Measurements from ENCODE around the gene TMSB10.
"Not testable (repeated sequence)": the region's sequence is repeated elsewhere in the genome, so short reads cannot be mapped to it uniquely, and the experiment has no call there.

TMSB10 gene

DNA sequence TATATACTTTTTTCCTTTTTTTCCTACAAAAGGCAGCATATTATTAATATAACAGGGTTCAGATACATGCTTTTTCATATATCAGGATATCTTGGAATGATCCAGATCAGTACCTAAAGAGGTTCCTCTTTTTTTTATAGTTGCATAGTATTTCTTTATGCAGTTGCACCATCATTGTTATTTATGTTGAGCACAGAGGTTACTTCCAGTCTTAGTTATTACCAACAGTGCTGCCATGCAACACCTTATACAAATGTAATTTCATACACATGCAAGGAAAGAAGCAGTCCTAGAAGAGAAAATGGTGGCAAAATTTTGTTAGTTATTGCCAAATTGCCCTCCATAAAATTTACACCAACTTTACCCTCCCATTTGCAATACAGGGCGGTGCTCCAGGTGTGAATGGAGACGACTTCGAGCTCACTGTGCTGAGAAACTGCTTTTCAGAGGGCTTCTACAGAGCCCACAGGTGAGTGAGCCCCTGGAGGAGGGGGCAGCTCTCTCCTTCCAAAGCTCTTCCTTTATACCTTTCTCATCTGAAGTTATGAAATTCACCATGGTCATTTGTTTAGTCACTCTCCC, 35.5 kb downstream of the TMSB10 start:
- DNase-seq, result no peak

- no peak for DNase-seq
Observed at GRCh38 chr2:84942166-84942565, 36.7 kb downstream of the TMSB10 start.

DNA sequence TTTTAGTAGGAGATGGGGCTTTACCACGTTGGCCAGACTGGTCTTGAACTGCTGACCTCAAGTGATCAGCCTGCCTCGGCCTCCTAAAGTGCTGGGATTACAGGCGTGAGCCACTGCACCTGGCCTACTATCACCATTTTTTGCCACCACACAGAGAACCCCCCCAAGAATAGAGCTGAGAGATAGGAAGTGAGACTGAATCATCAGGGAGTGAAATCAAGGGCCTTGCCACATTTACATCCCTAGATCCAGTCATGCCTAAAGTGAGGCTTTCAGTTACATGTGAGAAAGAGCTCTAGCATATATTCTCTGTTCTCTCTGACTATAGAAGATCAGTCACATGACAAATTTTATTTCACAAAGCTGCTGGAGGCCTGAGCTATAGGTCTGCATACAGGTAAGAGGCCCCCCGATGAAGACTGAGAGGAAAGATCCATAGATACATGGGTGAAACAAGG, 37.5 kb downstream of the TMSB10 start:
- DNase-seq, result no peak

DNA sequence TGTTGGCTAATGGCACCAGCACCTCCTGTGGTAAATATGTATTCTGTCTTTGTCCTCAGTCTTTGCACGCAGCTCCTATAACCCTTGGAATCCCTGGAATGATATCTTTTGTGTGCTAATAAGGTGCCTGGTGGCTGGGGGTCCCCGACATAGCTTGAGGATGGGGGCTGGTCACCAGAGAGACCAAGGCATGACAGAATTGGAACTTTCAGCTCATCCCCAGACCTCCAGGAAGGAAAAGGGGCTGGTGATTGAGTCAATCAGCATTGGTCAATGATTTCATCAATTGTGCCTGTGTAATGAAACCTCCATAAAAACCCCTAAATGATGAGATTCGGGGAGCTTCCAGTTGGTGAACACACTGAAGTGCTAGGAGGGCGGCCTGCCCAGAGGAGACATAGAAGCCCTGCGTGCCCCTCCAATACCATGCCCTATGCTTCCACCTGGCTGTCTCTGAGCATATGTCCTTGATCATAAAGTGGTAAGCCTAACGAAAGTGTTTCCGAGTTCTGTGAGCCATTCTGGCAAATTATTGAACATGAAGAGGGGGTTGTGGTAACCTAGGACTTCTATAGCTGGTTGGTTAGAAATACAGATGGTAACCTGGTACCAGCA, 38.9 kb downstream of the TMSB10 start:
- DNase-seq, result no peak

DNA sequence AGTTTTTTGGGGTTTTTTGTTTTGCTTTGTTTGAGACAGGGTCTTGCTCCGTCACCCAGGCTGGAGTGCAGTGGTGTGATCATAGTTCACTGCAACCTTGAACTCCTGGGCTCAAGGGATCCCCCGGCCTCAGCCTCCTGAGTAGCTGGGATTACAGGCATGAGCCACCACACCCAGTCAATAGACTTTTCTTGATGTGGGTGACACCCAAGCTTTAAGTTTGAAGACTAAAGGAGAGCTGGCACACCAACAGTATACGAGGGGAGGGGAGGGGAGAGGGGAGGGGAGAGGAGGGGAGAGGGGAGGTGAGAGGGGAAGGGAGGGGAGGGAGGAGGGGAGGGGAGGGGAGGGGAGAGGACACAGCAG, 40.4 kb downstream of the TMSB10 start:
- DNase-seq, result not testable (repeated sequence)

GRCh38 chr2:84946204-84947009, 41.0 kb downstream of the TMSB10 start:
- no peak for DNase-seq

DNA sequence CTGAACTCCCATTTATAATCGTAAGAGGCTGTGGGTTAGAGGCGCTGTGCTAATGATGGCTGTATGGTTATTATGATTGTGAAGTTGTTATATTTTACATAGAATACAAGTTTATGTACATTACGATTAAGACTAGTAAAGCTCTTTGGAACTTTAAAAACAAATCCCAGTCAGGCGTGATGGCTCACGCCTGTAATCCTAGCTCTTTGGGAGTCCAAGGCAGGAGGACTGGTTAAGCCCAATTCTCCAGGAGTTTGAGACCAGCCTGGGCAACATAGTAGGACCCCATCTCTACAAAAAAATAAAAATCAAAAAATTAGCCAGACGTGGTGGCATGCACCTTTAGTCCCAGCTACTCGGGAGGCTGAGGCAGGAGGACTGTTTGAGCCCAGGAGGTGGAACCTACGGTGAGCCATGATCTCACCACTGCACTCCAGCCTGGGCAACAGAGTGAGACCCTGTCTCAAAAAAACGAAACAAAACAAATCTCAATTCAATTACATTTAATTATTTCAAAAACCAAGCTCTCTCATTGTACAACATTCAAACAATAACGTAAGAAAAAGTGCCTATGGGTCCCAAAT, 41.6 kb downstream of the TMSB10 start:
- no peak for DNase-seq

- DNase-seq, result no peak
Observed at GRCh38 chr2:84953535-84953934, 48.1 kb downstream of the TMSB10 start.

DNA sequence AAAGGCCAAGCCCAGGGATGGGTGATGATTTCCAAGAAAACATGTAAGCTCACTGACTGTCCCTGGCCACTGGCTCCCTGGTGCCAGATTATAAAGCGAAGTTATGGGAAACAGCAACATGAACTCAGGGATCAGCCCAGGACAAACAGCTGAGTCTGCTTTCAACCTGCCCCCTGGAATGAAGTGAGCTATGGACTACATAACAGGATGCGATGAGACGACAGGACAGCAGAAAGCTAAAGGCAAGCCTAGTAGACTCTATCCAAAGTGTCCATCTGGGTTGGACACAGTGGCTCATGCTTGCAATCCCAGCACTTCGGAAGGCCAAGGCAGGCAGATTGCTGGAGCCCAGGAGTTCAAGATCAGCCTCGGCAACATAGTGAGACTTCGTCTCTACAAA, 48.9 kb downstream of the TMSB10 start:
- DNase-seq, result no peak

Measured in DMS153 (cell line).